Mesenchymal stem cell (in vitro differentiated cells and primary cell): ENCODE data around the gene TIAM1.
A peak's percentile ranks its signal among the peaks of the same experiment; 100 is the strongest.

Experiments used
- DNase-seq: peaks from one replicate; pipeline ENCODE4 v3.0.0-alpha.2; 2013
- H2AFZ ChIP-seq: one replicate; pipeline ENCODE4 v1.6.1; 2013; ENCODE audit warnings: low read depth, mild to moderate bottlenecking, control low read depth, inconsistent platforms, low read length, moderate library complexity
- H2AK5ac ChIP-seq: 2 replicates; pipeline ENCODE4 v1.6.1; 2013; ENCODE audit warnings: low read length, moderate library complexity, mild to moderate bottlenecking, inconsistent platforms; ENCODE audit not compliant: severe bottlenecking
- H2BK120ac ChIP-seq: one replicate; pipeline ENCODE4 v1.6.1; 2013; ENCODE audit warnings: low read depth, mild to moderate bottlenecking, inconsistent platforms, low read length, moderate library complexity
- H2BK12ac ChIP-seq, 2 experiments: one replicate each; pipeline ENCODE4 v1.6.1; 2013; ENCODE audit warnings: inconsistent platforms in 2 of 2, low read length in 2 of 2, mild to moderate bottlenecking in 2 of 2, moderate library complexity in 2 of 2, control low read depth in 1 of 2
- H2BK15ac ChIP-seq: one replicate; pipeline ENCODE4 v1.6.1; 2013; ENCODE audit warnings: mild to moderate bottlenecking, low read depth, inconsistent platforms; ENCODE audit not compliant: poor library complexity, severe bottlenecking
- H2BK5ac ChIP-seq: 2 replicates; pipeline ENCODE4 v1.6.1; 2013; ENCODE audit warnings: low read depth, mild to moderate bottlenecking, low read length, control low read depth, inconsistent platforms; ENCODE audit not compliant: poor library complexity, severe bottlenecking
- H3K14ac ChIP-seq, 2 experiments: one replicate each; pipeline ENCODE4 v1.6.1; 2013; ENCODE audit warnings: inconsistent platforms in 2 of 2, low read length in 2 of 2, control low read depth in 1 of 2, mild to moderate bottlenecking in 1 of 2, moderate library complexity in 1 of 2
- H3K18ac ChIP-seq, 2 experiments: one replicate each; pipeline ENCODE4 v1.6.1; 2013; ENCODE audit warnings: inconsistent platforms in 2 of 2, low read length in 2 of 2, control low read depth in 1 of 2, low read depth in 1 of 2, mild to moderate bottlenecking in 1 of 2
- H3K23ac ChIP-seq, 2 experiments: one replicate each; pipeline ENCODE4 v1.6.1; 2013; ENCODE audit warnings: inconsistent platforms in 2 of 2, low read length in 2 of 2, mild to moderate bottlenecking in 2 of 2, moderate library complexity in 2 of 2, control low read depth in 1 of 2
- H3K27ac ChIP-seq: 2 replicates; pipeline ENCODE4 v1.5.1; 2013; ENCODE audit warnings: mild to moderate bottlenecking, moderate library complexity, low read length, control low read depth, inconsistent platforms; ENCODE audit not compliant: poor library complexity, severe bottlenecking
- H3K27me3 ChIP-seq, 2 experiments: 2 replicates each; pipeline versions ENCODE4 v1.6.1 to v1.7.0; 2013; ENCODE audit warnings: low read length in 2 of 2, mild to moderate bottlenecking in 2 of 2, moderate library complexity in 2 of 2, control low read depth in 1 of 2, inconsistent platforms in 1 of 2; ENCODE audit not compliant: control insufficient read depth in 1 of 2, insufficient read depth in 1 of 2
- H3K36me3 ChIP-seq, 2 experiments: 2 replicates each; pipeline versions ENCODE4 v1.6.1 to v1.7.0; 2013; ENCODE audit warnings: low read length in 2 of 2, control low read depth in 1 of 2, inconsistent platforms in 1 of 2, low read depth in 1 of 2, mild to moderate bottlenecking in 1 of 2; ENCODE audit not compliant: insufficient read depth in 2 of 2, control insufficient read depth in 1 of 2
- H3K4ac ChIP-seq, 2 experiments: one replicate each; pipeline ENCODE4 v1.6.1; 2013; ENCODE audit warnings: inconsistent platforms in 2 of 2, low read length in 2 of 2, mild to moderate bottlenecking in 2 of 2, moderate library complexity in 2 of 2, control low read depth in 1 of 2, low read depth in 1 of 2
- H3K4me1 ChIP-seq: 2 replicates; pipeline ENCODE4 v1.6.1; 2013; ENCODE audit warnings: low read depth, low read length, control low read depth; ENCODE audit not compliant: control insufficient read depth, insufficient read depth
- H3K4me2 ChIP-seq: 2 replicates; pipeline ENCODE4 v1.6.1; 2013; ENCODE audit warnings: low read length, mild to moderate bottlenecking, inconsistent platforms; ENCODE audit not compliant: poor library complexity, severe bottlenecking
- H3K4me3 ChIP-seq, 2 experiments: 2 replicates each; pipeline versions ENCODE4 v1.5.1 to v1.7.0; 2013; ENCODE audit warnings: low read length in 2 of 2, mild to moderate bottlenecking in 2 of 2, control low read depth in 1 of 2, low read depth in 1 of 2; ENCODE audit not compliant: insufficient read depth in 1 of 2
- H3K79me1 ChIP-seq: replicated peaks from 2 replicates; pipeline ENCODE4 v1.6.1; 2013; ENCODE audit warnings: mild to moderate bottlenecking, control low read depth, low read length, inconsistent platforms; ENCODE audit not compliant: poor library complexity, severe bottlenecking
- H3K9ac ChIP-seq: 2 replicates; pipeline ENCODE4 v1.7.0; 2013; ENCODE audit warnings: mild to moderate bottlenecking, low read length, moderate library complexity
- H3K9me3 ChIP-seq: 2 replicates; pipeline ENCODE4 v1.7.0; 2013; ENCODE audit warnings: mild to moderate bottlenecking, low read length; ENCODE audit not compliant: control insufficient read depth
- H4K8ac ChIP-seq: one replicate; pipeline ENCODE4 v1.6.1; 2013; ENCODE audit warnings: inconsistent platforms, mild to moderate bottlenecking, low read length, moderate library complexity
- H4K91ac ChIP-seq: one replicate; pipeline ENCODE4 v1.6.1; 2013; ENCODE audit warnings: mild to moderate bottlenecking, low read length, inconsistent platforms
- WGBS: methylation state at CpG from one replicate; pipeline ENCODE4 v1.1.7; 2013; ENCODE audit warnings: mixed read lengths; 5-methylcytosine and 5-hydroxymethylcytosine counted together

TIAM1 gene

DNA sequence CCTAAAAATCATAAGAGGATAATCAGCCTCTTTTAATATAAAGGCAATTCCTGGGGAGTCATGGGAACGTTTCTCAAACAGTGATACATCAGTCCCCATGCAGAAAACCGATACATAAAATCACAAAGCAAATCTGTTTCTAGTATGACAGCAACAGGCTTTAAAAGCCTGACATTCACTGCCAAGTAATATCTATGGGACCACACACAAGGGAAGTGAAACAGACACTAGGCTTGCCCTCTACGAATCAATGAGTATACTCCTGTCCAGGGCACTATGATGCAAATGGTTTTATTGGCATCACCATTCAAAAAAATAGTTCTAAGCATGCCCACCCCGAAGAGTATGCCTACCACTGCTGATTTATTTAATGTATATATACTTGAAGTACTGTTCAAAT lies 54.4 kb downstream of the TIAM1 start:
- no peak overlapping the region for H2BK12ac ChIP-seq
- H2AFZ ChIP-seq: no peak overlapping the region
- H3K4me1 ChIP-seq: peaks cover 7% of the 10 kb centered on the region
- H2BK15ac ChIP-seq: no peak overlapping the region
- H3K9ac ChIP-seq: peak overlapping the region; percentile 21
- DNase-seq: no peak
- no peak overlapping the region for H3K4me2 ChIP-seq
- H3K36me3 ChIP-seq: no peaks in the 10 kb centered on the region
- H3K4me3 ChIP-seq: no peak overlapping the region
- H3K79me1 ChIP-seq: peaks cover 2% of the 10 kb centered on the region
- H3K23ac ChIP-seq: no peak overlapping the region
- H3K9me3 ChIP-seq: peaks cover 4% of the 10 kb centered on the region
- no peak overlapping the region for H4K8ac ChIP-seq
- H2BK5ac ChIP-seq: no peak overlapping the region
- no peak overlapping the region for H3K14ac ChIP-seq
- H2AK5ac ChIP-seq: no peak overlapping the region
- H3K27ac ChIP-seq: no peak overlapping the region
- no peak overlapping the region for H4K91ac ChIP-seq
- H3K27me3 ChIP-seq: no peaks in the 10 kb centered on the region
- H3K4ac ChIP-seq: no peak overlapping the region
- 83% methylated on average over 3 of the region's 4 CpGs for WGBS
- H2BK120ac ChIP-seq: no peak overlapping the region
- H3K18ac ChIP-seq: no peak overlapping the region

DNA sequence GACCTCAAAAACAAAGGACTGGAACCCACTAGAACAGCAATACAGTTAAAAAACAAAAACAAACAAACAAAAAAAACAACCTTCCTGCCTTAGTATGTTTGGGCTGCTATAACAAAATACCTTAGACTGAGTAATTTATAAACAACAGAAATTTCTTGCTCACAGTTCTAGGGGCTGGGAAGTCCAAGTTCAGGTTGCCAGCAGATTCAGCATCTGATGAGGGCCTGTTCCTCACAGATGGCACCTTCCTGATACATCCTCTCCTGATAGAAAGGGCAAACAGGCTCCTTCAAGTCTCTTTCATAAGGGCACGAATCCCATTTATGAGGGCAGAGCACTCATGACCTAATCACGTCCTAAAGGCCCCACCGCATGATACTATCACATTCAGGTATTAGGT lies 55.9 kb downstream of the TIAM1 start:
- Histone ChIP-seq H2BK120ac (no peak overlapping the region), H4K8ac (no peak overlapping the region), H2AFZ (no peak overlapping the region), H3K4me2 (no peak overlapping the region), H3K9ac (no peak overlapping the region), H2BK15ac (no peak overlapping the region), H4K91ac (no peak overlapping the region), H3K23ac (no peak overlapping the region), H3K27me3 (no peaks in the 10 kb centered on the region), H3K79me1 (peaks cover 2% of the 10 kb centered on the region), H3K4me1 (peaks cover 7% of the 10 kb centered on the region), H3K14ac (no peak overlapping the region), H3K18ac (no peak overlapping the region), H3K4me3 (no peak overlapping the region), H3K27ac (no peak overlapping the region), H2BK5ac (no peak overlapping the region), H3K4ac (no peak overlapping the region), H2AK5ac (no peak overlapping the region), H3K9me3 (peaks cover 4% of the 10 kb centered on the region), H3K36me3 (no peaks in the 10 kb centered on the region), H2BK12ac (no peak overlapping the region)
- no peak for DNase-seq
- WGBS: 100% methylated on average over 3 of the region's 3 CpGs

DNA sequence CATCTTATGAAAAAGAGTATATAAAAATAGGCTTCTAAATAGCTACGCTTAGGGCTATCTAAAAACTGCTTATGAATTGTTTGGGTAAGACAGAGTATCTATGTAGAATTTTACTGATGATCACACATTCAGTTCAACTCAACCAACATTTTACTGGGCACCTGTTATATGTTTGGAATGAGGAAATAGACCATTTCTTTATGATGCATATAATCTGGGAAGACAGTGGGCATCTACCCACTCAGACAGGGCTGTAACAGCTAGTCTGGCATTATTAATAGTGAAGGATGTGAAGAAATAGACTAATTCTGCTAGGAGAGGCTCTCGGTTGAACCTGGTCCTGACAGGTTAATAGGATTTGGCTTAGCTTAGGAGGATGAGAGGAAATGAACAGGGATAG lies 56.9 kb downstream of the TIAM1 start:
- H2AK5ac ChIP-seq: no peak overlapping the region
- H3K9me3 ChIP-seq: peaks cover 4% of the 10 kb centered on the region
- H2AFZ ChIP-seq: no peak overlapping the region
- WGBS: 100% methylated on average over 1 of the region's 2 CpGs
- no peak overlapping the region for H3K18ac ChIP-seq
- no peak overlapping the region for H3K4ac ChIP-seq
- no peak overlapping the region for H3K4me2 ChIP-seq
- peaks cover 11% of the 10 kb centered on the region for H3K4me1 ChIP-seq
- H2BK120ac ChIP-seq: no peak overlapping the region
- H4K8ac ChIP-seq: no peak overlapping the region
- H3K36me3 ChIP-seq: no peaks in the 10 kb centered on the region
- no peaks in the 10 kb centered on the region for H3K27me3 ChIP-seq
- no peak overlapping the region for H4K91ac ChIP-seq
- peaks cover 3% of the 10 kb centered on the region for H3K79me1 ChIP-seq
- no peak overlapping the region for H3K27ac ChIP-seq
- no peak overlapping the region for H3K4me3 ChIP-seq
- no peak overlapping the region for H2BK15ac ChIP-seq
- H3K23ac ChIP-seq: no peak overlapping the region
- H2BK12ac ChIP-seq: no peak overlapping the region
- no peak for DNase-seq
- no peak overlapping the region for H2BK5ac ChIP-seq
- H3K9ac ChIP-seq: no peak overlapping the region
- H3K14ac ChIP-seq: no peak overlapping the region

DNA sequence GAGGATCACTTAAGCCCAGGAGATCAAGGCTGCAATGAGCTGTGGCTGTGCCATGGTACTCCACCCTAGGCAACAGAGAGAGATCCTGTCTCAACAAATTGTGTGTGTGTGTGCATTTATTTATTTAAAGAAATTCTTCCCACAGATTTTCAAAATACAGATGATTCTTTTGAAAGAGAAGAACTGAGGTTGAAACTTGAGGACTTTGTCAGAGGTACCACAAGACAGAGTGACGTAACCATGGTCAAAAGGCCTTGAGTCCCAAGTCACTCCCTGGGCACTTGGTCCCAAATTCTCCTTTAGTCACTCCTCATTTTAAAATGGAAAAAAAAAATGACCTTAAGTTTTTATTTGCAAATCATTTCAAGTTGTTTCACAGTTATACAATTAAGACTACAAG lies 57.4 kb downstream of the TIAM1 start:
- no peak for DNase-seq
- H3K27me3 ChIP-seq: no peaks in the 10 kb centered on the region
- H3K4me1 ChIP-seq: peaks cover 11% of the 10 kb centered on the region
- no peak overlapping the region for H3K14ac ChIP-seq
- H3K18ac ChIP-seq: no peak overlapping the region
- H2BK12ac ChIP-seq: no peak overlapping the region
- H3K4me2 ChIP-seq: no peak overlapping the region
- no peak overlapping the region for H3K4me3 ChIP-seq
- H3K27ac ChIP-seq: no peak overlapping the region
- no peak overlapping the region for H2AFZ ChIP-seq
- no peak overlapping the region for H4K91ac ChIP-seq
- peaks cover 3% of the 10 kb centered on the region for H3K79me1 ChIP-seq
- WGBS: 100% methylated on average over 1 of the region's 1 CpG
- no peak overlapping the region for H3K9ac ChIP-seq
- H2BK120ac ChIP-seq: no peak overlapping the region
- no peak overlapping the region for H2BK15ac ChIP-seq
- H2BK5ac ChIP-seq: no peak overlapping the region
- no peak overlapping the region for H3K4ac ChIP-seq
- no peak overlapping the region for H3K23ac ChIP-seq
- peaks cover 4% of the 10 kb centered on the region for H3K9me3 ChIP-seq
- H2AK5ac ChIP-seq: no peak overlapping the region
- H4K8ac ChIP-seq: no peak overlapping the region
- H3K36me3 ChIP-seq: no peaks in the 10 kb centered on the region
